OCI-LY3 (cell line): ENCODE results near the gene LRP6.

ENCODE experiments used
- EZH2phosphoT487 ChIP-seq: fragments of 200-600 bp; shearing (Covaris generic); IDR thresholded peaks from 2 replicates; pipeline ENCODE4 v1.6.1; 2018; ENCODE audit warnings: antibody characterized with exemption, mixed run types, low read depth
- TF ChIP-seq, protein P1 (sequence below): fragments of 200-600, 300-600 bp; sonication (generic); IDR thresholded peaks from 2 replicates; pipeline ENCODE4 v1.5.1; 2014; ENCODE audit warnings: antibody characterized with exemption, low read length, low read depth

DNA sequence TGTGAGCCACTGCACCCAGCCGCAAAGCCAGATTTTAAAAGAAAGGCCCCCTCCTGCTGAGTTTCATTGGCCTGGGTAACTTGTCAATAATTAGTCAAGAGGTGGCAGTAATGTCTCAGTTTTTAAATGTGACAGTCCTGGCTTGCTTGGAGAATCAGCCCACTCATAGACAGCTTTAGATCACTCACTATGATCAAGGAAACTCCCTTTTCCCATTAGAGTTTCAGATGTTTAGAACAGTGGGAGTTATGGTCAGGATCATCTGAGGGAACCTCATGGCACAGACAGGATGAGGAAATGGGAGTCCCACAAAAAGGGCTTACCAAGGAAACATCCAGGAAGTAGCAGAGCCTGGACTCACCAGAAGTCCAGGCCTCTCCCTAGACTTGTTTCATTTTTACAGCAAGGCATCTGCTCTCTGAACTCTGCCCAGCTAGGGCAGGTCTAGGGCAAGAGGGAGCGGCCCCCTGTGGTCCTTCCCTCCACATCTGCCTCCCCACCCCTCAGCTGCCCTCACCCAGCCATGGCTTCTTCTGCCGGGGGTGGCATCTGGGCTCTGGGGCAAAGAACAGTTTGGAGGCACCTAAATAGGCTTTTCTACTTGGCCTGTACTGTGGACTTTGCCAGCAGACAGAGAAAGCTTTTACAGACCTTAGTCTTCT, 184.9 kb downstream of the LRP6 start:
- TF ChIP-seq, protein P1, sequence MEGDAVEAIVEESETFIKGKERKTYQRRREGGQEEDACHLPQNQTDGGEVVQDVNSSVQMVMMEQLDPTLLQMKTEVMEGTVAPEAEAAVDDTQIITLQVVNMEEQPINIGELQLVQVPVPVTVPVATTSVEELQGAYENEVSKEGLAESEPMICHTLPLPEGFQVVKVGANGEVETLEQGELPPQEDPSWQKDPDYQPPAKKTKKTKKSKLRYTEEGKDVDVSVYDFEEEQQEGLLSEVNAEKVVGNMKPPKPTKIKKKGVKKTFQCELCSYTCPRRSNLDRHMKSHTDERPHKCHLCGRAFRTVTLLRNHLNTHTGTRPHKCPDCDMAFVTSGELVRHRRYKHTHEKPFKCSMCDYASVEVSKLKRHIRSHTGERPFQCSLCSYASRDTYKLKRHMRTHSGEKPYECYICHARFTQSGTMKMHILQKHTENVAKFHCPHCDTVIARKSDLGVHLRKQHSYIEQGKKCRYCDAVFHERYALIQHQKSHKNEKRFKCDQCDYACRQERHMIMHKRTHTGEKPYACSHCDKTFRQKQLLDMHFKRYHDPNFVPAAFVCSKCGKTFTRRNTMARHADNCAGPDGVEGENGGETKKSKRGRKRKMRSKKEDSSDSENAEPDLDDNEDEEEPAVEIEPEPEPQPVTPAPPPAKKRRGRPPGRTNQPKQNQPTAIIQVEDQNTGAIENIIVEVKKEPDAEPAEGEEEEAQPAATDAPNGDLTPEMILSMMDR, result peak; percentile 67
- no peak for TF ChIP-seq EZH2phosphoT487
